Caco-2 (cell line): ENCODE data around the gene PRR20B. TPM values are rescaled to one million over a fixed set of nuclear protein-coding genes. Genes with fewer than 3 reads are reported as not detected.
"Not testable (repeated sequence)": the region's sequence is repeated elsewhere in the genome, so short reads cannot be mapped to it uniquely, and the experiment has no call there.

Source experiments
- BruUV-seq: library from RNA; stranded (reverse); fragments of 400-500 nt; replicated peaks from 2 replicates; lab custom pipeline; 2021; lab: Mats Ljungman, UMichigan
- CTCF ChIA-PET: fragments of 300-600 bp; sonication (Branson Sonifier 250); formaldehyde crosslinking; loops from one replicate; lab custom pipeline; 2022; ENCODE audit warnings: antibody characterized with exemption; lab: Charles Lee
- POLR2A ChIA-PET: fragments of 300-600 bp; sonication (Branson Sonifier 250); formaldehyde crosslinking; loops from one replicate; lab custom pipeline; 2022; ENCODE audit warnings: antibody characterized with exemption; lab: Charles Lee
- DNase-seq, 2 experiments: peaks; one replicate each; pipeline versions ENCODE4 v3.0.0 to v3.0.0-alpha.2; 2020 to 2022
- H3K27me3 ChIP-seq: replicated peaks from 2 replicates; pipeline ENCODE4 v1.6.0; 2011; ENCODE audit warnings: low read length; ENCODE audit not compliant: control insufficient read depth, insufficient read depth
- H3K36me3 ChIP-seq: 2 replicates; pipeline ENCODE4 v1.5.1; 2011; ENCODE audit warnings: low read length; ENCODE audit not compliant: control insufficient read depth, insufficient read depth
- H3K4me1 ChIP-seq: fragments of 250-450 bp; sonication (Bioruptor Pico); 2 replicates; pipeline ENCODE4 v1.5.1; 2020; ENCODE audit warnings: mild to moderate bottlenecking
- H3K4me3 ChIP-seq: 2 replicates; pipeline ENCODE4 v1.5.1; 2011; ENCODE audit warnings: low read depth, mild to moderate bottlenecking, control low read depth, low read length
- H3K9me3 ChIP-seq: fragments of 250-450 bp; sonication (Bioruptor Pico); 2 replicates; pipeline ENCODE4 v1.5.1; 2020; ENCODE audit warnings: mild to moderate bottlenecking, moderate library complexity
- H3K27ac Mint-ChIP-seq: one replicate; pipeline ENCODE4 v1.8.0; 2022; ENCODE audit warnings: mixed read lengths; ENCODE audit not compliant: unreplicated experiment
- H3K27me3 Mint-ChIP-seq: one replicate; pipeline ENCODE4 v1.8.0; 2022; ENCODE audit warnings: mixed read lengths; ENCODE audit not compliant: insufficient read depth, unreplicated experiment
- H3K36me3 Mint-ChIP-seq: one replicate; pipeline ENCODE4 v1.8.0; 2022; ENCODE audit warnings: mild to moderate bottlenecking, mixed read lengths; ENCODE audit not compliant: insufficient read depth, unreplicated experiment
- H3K4me1 Mint-ChIP-seq: one replicate; pipeline ENCODE4 v1.8.0; 2022; ENCODE audit warnings: low read depth, mixed read lengths; ENCODE audit not compliant: unreplicated experiment
- H3K4me3 Mint-ChIP-seq: one replicate; pipeline ENCODE4 v1.8.0; 2022; ENCODE audit warnings: mild to moderate bottlenecking, moderate library complexity, mixed read lengths; ENCODE audit not compliant: unreplicated experiment
- H3K9me3 Mint-ChIP-seq: one replicate; pipeline ENCODE4 v1.8.0; 2022; ENCODE audit warnings: mixed read lengths; ENCODE audit not compliant: unreplicated experiment
- intact Hi-C: fragments of 100-400 bp; cut with micrococcal nuclease; formaldehyde crosslinking; loops from one replicate; pipeline ENCODE4 v1.10.0; 2022; ENCODE audit not compliant: unreplicated experiment
- total RNA-seq: library from RNA; stranded (reverse); gene quantifications from 2 replicates; pipeline ENCODE4 v1.2.3, GENCODE V29; 2022
- TF ChIP-seq, protein P1 (sequence below), 2 experiments: fragments of 200-600 bp in 1 of 2; IDR thresholded peaks; 1 replicate in 1 of 2; 2 replicates in 1 of 2; pipeline versions ENCODE4 v1.5.1 to v1.8.0; 2011 to 2022; ENCODE audit warnings: antibody characterized with exemption in 1 of 2, control low read depth in 1 of 2, inconsistent platforms in 1 of 2, low read depth in 1 of 2, low read length in 1 of 2, mild to moderate bottlenecking in 1 of 2, moderate library complexity in 1 of 2; ENCODE audit not compliant: insufficient read depth in 1 of 2, severe bottlenecking in 1 of 2, unreplicated experiment in 1 of 2

The PRR20B gene
- total RNA-seq, 1 experiment from 2014 or later = not detected

DNA sequence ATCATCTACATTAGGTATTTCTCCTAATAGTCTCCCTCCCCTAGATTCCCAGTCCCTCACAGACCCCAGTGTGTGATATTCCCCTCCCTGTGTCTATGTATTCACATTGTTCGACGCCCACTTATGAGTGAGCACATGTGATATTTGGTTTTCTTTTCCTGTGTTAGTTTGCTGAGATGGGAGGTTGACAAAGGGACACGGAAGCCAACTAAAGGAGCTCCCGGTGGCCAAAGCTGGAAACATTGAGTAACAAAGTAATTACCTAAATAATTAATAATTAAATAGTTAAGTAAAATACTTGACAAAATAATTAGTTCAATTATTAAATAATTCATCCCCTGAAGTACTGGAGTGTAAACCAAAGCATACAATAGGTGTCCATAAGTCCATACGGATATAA, 8.3 kb upstream of the PRR20B start:
- no peaks in the 10 kb centered on the region for H3K36me3 ChIP-seq
- no peaks in the 10 kb centered on the region for H3K4me1 ChIP-seq
- no peaks in the 10 kb centered on the region for H3K4me1 Mint-ChIP-seq
- no peaks in the 10 kb centered on the region for H3K9me3 ChIP-seq
- POLR2A ChIA-PET = no interaction called here
- intact Hi-C loops = no loop called here
- no peak overlapping the region for H3K4me3 ChIP-seq
- DNase-seq = no peak
- TF ChIP-seq, protein P1, sequence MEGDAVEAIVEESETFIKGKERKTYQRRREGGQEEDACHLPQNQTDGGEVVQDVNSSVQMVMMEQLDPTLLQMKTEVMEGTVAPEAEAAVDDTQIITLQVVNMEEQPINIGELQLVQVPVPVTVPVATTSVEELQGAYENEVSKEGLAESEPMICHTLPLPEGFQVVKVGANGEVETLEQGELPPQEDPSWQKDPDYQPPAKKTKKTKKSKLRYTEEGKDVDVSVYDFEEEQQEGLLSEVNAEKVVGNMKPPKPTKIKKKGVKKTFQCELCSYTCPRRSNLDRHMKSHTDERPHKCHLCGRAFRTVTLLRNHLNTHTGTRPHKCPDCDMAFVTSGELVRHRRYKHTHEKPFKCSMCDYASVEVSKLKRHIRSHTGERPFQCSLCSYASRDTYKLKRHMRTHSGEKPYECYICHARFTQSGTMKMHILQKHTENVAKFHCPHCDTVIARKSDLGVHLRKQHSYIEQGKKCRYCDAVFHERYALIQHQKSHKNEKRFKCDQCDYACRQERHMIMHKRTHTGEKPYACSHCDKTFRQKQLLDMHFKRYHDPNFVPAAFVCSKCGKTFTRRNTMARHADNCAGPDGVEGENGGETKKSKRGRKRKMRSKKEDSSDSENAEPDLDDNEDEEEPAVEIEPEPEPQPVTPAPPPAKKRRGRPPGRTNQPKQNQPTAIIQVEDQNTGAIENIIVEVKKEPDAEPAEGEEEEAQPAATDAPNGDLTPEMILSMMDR (IDR thresholded peaks at IDR 0.05; ENCODE audit: insufficient read depth in 1 of 2, low read depth in 1 of 2, low read length in 1 of 2, severe bottlenecking in 1 of 2, unreplicated experiment in 1 of 2) = no peak
- no peaks in the 10 kb centered on the region for H3K9me3 Mint-ChIP-seq
- CTCF ChIA-PET = no interaction called here
- H3K27ac Mint-ChIP-seq = no peak overlapping the region
- no TSS peak for BruUV-seq
- no peak overlapping the region for H3K4me3 Mint-ChIP-seq
- H3K27me3 ChIP-seq = no peaks in the 10 kb centered on the region
- no peaks in the 10 kb centered on the region for H3K36me3 Mint-ChIP-seq
- H3K27me3 Mint-ChIP-seq = no peaks in the 10 kb centered on the region

DNA sequence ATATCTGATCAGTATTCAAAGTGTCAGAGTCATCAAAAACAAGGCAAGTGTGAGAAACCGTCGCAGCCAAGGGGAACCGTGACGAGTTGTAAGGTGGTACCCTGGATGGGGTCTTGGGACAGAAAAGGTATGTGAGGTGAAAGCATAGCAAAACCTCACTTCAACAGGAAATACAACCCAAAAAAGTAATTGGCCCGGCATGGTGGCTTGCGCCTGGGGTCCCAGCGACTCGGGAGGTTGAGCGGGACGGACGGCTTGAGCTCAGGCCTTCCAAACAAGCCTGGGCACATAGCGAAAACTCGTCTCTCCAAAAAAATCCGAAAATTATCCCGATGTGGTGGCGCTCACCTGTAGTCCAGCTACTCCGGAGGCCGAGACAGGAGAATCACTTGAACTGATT, 7.5 kb upstream of the PRR20B start:
- POLR2A ChIA-PET, H3K27me3 ChIP-seq, BruUV-seq, H3K4me3 Mint-ChIP-seq, DNase-seq, H3K27me3 Mint-ChIP-seq, H3K9me3 Mint-ChIP-seq, H3K27ac Mint-ChIP-seq, H3K4me3 ChIP-seq, H3K36me3 ChIP-seq, intact Hi-C loops, H3K4me1 ChIP-seq, H3K9me3 ChIP-seq, CTCF ChIA-PET, H3K36me3 Mint-ChIP-seq, H3K4me1 Mint-ChIP-seq: not testable (repeated sequence)

DNA sequence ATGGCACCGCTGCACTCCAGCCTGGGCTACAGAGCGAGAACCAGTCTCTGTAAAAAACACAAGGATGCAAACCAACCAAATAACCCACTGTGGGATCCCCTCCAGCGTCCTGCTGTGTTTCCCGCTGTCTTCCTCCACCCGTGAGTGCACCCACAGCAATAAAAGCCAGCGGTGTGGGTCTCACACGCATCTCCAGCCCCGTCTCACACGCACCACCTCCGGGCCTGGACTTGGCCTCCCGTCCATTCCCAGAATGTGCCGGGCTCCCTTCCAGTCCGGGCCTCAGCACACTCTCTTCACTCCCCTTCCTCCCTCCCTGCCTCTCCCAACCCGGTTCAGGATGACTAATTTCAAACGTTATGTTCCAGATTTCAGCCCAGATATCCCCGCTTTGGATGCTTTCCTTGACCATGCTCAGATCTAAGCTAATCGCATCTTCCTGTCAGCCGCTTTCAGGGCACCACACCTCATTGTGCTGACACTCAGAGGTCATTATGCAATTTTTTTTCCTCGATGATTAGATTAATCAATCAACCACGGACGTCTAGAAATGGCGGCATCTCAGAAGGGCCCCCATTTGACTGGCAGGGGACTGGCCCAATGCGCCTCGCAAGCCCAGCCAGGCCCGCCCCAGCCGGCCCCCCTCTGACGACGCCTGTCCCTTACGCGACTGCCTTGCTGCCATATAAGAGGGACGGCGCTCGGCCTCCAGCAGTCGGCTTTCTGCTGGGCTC, 6.9 kb upstream of the PRR20B start, which contains the start of gene PRR20A:
Gene PRR20A, plus strand, starts transcription at position 684 of the 734 bp plus-strand sequence. CDS start 387 bp downstream, outside the sequence.
- CTCF ChIA-PET, intact Hi-C loops: not testable (repeated sequence)

DNA sequence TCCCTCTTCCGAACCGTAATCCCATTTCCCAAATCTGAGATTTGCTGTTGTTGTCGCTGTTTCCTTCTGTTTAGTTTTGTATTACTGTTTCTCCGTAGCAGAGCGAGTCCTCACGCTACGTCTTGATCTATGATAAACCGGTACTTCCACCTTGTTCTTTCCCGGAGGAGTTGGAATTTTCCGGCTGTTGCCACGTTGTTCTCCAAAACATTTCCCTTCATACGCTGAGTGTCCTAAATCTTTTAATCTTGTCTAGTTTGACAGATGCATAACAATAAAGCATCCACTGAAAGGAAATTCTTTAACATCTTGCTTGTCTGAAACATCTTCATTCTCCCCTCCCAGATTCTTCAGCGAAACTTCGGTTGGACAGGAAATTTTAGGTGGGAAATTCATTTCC, 818 bp downstream of the PRR20B start:
- H3K4me1 ChIP-seq, intact Hi-C loops, BruUV-seq, H3K27ac Mint-ChIP-seq, H3K9me3 Mint-ChIP-seq, H3K4me3 ChIP-seq, POLR2A ChIA-PET, H3K36me3 Mint-ChIP-seq, H3K27me3 ChIP-seq, CTCF ChIA-PET, H3K4me1 Mint-ChIP-seq, H3K9me3 ChIP-seq, H3K4me3 Mint-ChIP-seq, H3K27me3 Mint-ChIP-seq, H3K36me3 ChIP-seq: not testable (repeated sequence)
- DNase-seq = peak in 1 of 2 experiments; percentile 2

More for the DNA sequence above, 6.9 kb upstream of the PRR20B start, which contains the start of gene PRR20A:
- H3K4me3 Mint-ChIP-seq, H3K36me3 ChIP-seq, H3K27me3 Mint-ChIP-seq, H3K9me3 Mint-ChIP-seq, DNase-seq, H3K27me3 ChIP-seq, H3K4me3 ChIP-seq, H3K27ac Mint-ChIP-seq, H3K9me3 ChIP-seq, H3K4me1 ChIP-seq, H3K36me3 Mint-ChIP-seq, BruUV-seq, H3K4me1 Mint-ChIP-seq, POLR2A ChIA-PET: not testable (repeated sequence)

DNA sequence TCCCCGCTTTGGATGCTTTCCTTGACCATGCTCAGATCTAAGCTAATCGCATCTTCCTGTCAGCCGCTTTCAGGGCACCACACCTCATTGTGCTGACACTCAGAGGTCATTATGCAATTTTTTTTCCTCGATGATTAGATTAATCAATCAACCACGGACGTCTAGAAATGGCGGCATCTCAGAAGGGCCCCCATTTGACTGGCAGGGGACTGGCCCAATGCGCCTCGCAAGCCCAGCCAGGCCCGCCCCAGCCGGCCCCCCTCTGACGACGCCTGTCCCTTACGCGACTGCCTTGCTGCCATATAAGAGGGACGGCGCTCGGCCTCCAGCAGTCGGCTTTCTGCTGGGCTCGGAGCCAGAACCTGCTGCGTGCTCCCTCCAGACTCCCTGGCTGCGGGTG, 6.5 kb downstream of the PRR20B start, which contains the start of gene PRR20C:
Gene PRR20C, plus strand, starts transcription at position 301 of the 400 bp plus-strand sequence. CDS start 387 bp downstream, outside the sequence.
- DNase-seq, BruUV-seq, H3K4me3 ChIP-seq, intact Hi-C loops, H3K27me3 Mint-ChIP-seq, H3K4me3 Mint-ChIP-seq, H3K9me3 ChIP-seq, H3K9me3 Mint-ChIP-seq, H3K4me1 ChIP-seq, H3K27ac Mint-ChIP-seq, H3K36me3 ChIP-seq, CTCF ChIA-PET, POLR2A ChIA-PET, H3K36me3 Mint-ChIP-seq, H3K4me1 Mint-ChIP-seq, H3K27me3 ChIP-seq: not testable (repeated sequence)

DNA sequence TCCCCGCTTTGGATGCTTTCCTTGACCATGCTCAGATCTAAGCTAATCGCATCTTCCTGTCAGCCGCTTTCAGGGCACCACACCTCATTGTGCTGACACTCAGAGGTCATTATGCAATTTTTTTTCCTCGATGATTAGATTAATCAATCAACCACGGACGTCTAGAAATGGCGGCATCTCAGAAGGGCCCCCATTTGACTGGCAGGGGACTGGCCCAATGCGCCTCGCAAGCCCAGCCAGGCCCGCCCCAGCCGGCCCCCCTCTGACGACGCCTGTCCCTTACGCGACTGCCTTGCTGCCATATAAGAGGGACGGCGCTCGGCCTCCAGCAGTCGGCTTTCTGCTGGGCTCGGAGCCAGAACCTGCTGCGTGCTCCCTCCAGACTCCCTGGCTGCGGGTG, 13.0 kb downstream of the PRR20B start, which contains the start of gene PRR20D:
Gene PRR20D, plus strand, starts transcription at position 301 of the 400 bp plus-strand sequence. CDS start 387 bp downstream, outside the sequence.
- H3K36me3 ChIP-seq, H3K9me3 ChIP-seq, H3K9me3 Mint-ChIP-seq, BruUV-seq, H3K4me1 ChIP-seq, H3K27ac Mint-ChIP-seq, H3K27me3 Mint-ChIP-seq, H3K4me3 ChIP-seq, DNase-seq, H3K4me1 Mint-ChIP-seq, POLR2A ChIA-PET, H3K4me3 Mint-ChIP-seq, CTCF ChIA-PET, H3K27me3 ChIP-seq, H3K36me3 Mint-ChIP-seq, intact Hi-C loops: not testable (repeated sequence)
